Naive thymus-derived CD4-positive, alpha-beta T cell (primary cell): ENCODE data around the gene NDUFS2. TPM values are rescaled to one million over a fixed set of nuclear protein-coding genes. Genes with fewer than 3 reads are reported as not detected.

Experiments used
- ATAC-seq: fragments of 150-1000 bp; cut with Tn5 transposase; 2 replicates; pipeline ENCODE4 v1.10.0; 2021; ENCODE audit warnings: mild to moderate bottlenecking, moderate library complexity
- CTCF ChIA-PET: fragments of 350-600 bp; sonication (Branson Sonifier 250); formaldehyde crosslinking; loops from one replicate; lab custom pipeline; 2021; ENCODE audit warnings: antibody characterized with exemption; lab: Charles Lee
- POLR2A ChIA-PET: fragments of 350-600 bp; sonication (Branson Sonifier 250); formaldehyde crosslinking; loops from one replicate; lab custom pipeline; 2021; ENCODE audit warnings: antibody characterized with exemption, inconsistent platforms; lab: Charles Lee
- DNase-seq, 9 donors: peaks; one replicate each; pipeline versions ENCODE4 v3.0.0 to v3.0.0-alpha.2; 2020 to 2022; ENCODE audit warnings: mixed read lengths in 1 of 9
- H3K27ac ChIP-seq: one replicate; pipeline ENCODE4 v1.7.0; 2013; ENCODE audit warnings: mild to moderate bottlenecking, low read depth, low read length, moderate library complexity
- H3K27me3 ChIP-seq, 2 donors: one replicate each; pipeline ENCODE4 v1.7.0; 2013; ENCODE audit warnings: low read length in 2 of 2, mild to moderate bottlenecking in 2 of 2, moderate library complexity in 2 of 2; ENCODE audit not compliant: control insufficient read depth in 2 of 2, insufficient read depth in 2 of 2
- H3K36me3 ChIP-seq, 3 experiments: 1 replicate in 2 of 3; 2 replicates in 1 of 3; pipeline ENCODE4 v1.7.0; 2013; ENCODE audit warnings: low read length in 3 of 3, mild to moderate bottlenecking in 3 of 3, moderate library complexity in 1 of 3; ENCODE audit not compliant: insufficient read depth in 3 of 3, control insufficient read depth in 2 of 3
- H3K4me1 ChIP-seq, 2 donors: one replicate each; pipeline ENCODE4 v1.7.0; 2013; ENCODE audit warnings: low read length in 2 of 2, mild to moderate bottlenecking in 2 of 2, moderate library complexity in 1 of 2; ENCODE audit not compliant: control insufficient read depth in 2 of 2, insufficient read depth in 2 of 2
- H3K4me3 ChIP-seq: 2 replicates; pipeline ENCODE4 v1.7.0; 2013; ENCODE audit warnings: mild to moderate bottlenecking, low read length
- H3K9me3 ChIP-seq, 3 experiments: 1 replicate in 2 of 3; 2 replicates in 1 of 3; pipeline ENCODE4 v1.7.0; 2013; ENCODE audit warnings: low read length in 3 of 3; ENCODE audit not compliant: control insufficient read depth in 2 of 3
- H3K27ac Mint-ChIP-seq, 9 donors: one replicate each; pipeline ENCODE4 v1.8.0; 2020 to 2022; ENCODE audit warnings: mixed read lengths in 9 of 9, mild to moderate bottlenecking in 8 of 9, moderate library complexity in 5 of 9, inconsistent platforms in 2 of 9
- H3K27me3 Mint-ChIP-seq, 5 donors: one replicate each; pipeline ENCODE4 v1.8.0; 2021 to 2022; ENCODE audit warnings: mixed read lengths in 5 of 5, mild to moderate bottlenecking in 1 of 5
- H3K36me3 Mint-ChIP-seq, 5 donors: one replicate each; pipeline ENCODE4 v1.8.0; 2020 to 2022; ENCODE audit warnings: mixed read lengths in 5 of 5, mild to moderate bottlenecking in 3 of 5, inconsistent platforms in 1 of 5
- H3K4me1 Mint-ChIP-seq, 7 donors: one replicate each; pipeline ENCODE4 v1.8.0; 2020 to 2022; ENCODE audit warnings: mixed read lengths in 7 of 7, mild to moderate bottlenecking in 3 of 7, inconsistent platforms in 1 of 7
- H3K4me3 Mint-ChIP-seq, 10 donors: one replicate each; pipeline ENCODE4 v1.8.0; 2020 to 2022; ENCODE audit warnings: mild to moderate bottlenecking in 10 of 10, mixed read lengths in 10 of 10, moderate library complexity in 6 of 10, inconsistent platforms in 2 of 10
- H3K9me3 Mint-ChIP-seq, 11 donors: one replicate each; pipeline ENCODE4 v1.8.0; 2020 to 2022; ENCODE audit warnings: mixed read lengths in 11 of 11, mild to moderate bottlenecking in 4 of 11, inconsistent platforms in 1 of 11, moderate library complexity in 1 of 11
- intact Hi-C, 2 donors: fragments of 100-400 bp; cut with micrococcal nuclease; formaldehyde crosslinking; loops; one replicate each; pipeline ENCODE4 v1.15.1; 2023
- polyA plus RNA-seq, 2 donors: library from polyadenylated mRNA; unstranded; fragments of 300-500 nt; fragmentation: Illumina TruSeq; gene quantifications; one replicate each; pipeline ENCODE4 v1.2.3, GENCODE V29; 2021
- total RNA-seq, 6 experiments: library from RNA in 5 of 6; stranded (reverse) in 5 of 6; gene quantifications; 1 replicate in 5 of 6; 2 replicates in 1 of 6; pipeline ENCODE4 v1.2.3 and lab custom pipeline; 2021 to 2026

NDUFS2 gene
- total and polyA plus RNA-seq, 7 experiments from 2014 or later: 64.1 to 131 (median 94.6) TPM

GRCh38 chr1:161162806-161163205, 39.4 kb upstream of the NDUFS2 start:
- Mint-ChIP-seq H3K27ac (peak overlapping the region in 7 of 9 donors; percentile 13 to 99 (median 63)), H3K4me1 (peaks cover 47 to 92% (median 74%) of the 10 kb centered on the region in 7 donors), H3K4me3 (peak overlapping the region in 3 of 10 donors; percentile 20 to 33 (median 32)), H3K27me3 (no peaks in the 10 kb centered on the region), H3K36me3 (peaks cover 5 to 16% (median 13%) of the 10 kb centered on the region in 5 donors), H3K9me3 (no peaks in the 10 kb centered on the region)
- Histone ChIP-seq H3K4me3 (no peak overlapping the region), H3K9me3 (no peaks in the 10 kb centered on the region), H3K36me3 (peaks cover 0 to 54% (median 0%) of the 10 kb centered on the region in 3 experiments), H3K4me1 (peaks cover 33 to 34% of the 10 kb centered on the region in 2 donors), H3K27me3 (no peaks in the 10 kb centered on the region), H3K27ac (no peak overlapping the region)
- ChIA-PET POLR2A (interaction anchor here (1.6 to 2.6 kb wide), 2 partner anchors 14 to 40 kb away, joined by 7 to 9 read pairs; partner anchors contain the start of genes B4GALT3 and NDUFS2), CTCF (interaction anchor here (1.0 to 1.6 kb wide), 3 partner anchors 19 to 219 kb away, joined by 3 to 4 read pairs (median 3); partner anchors contain the start of gene NDUFS2)
- DNase-seq (no peak), ATAC-seq (no peak)
- intact Hi-C loops: no loop called here

- POLR2A ChIA-PET: interaction anchor here (1.3 to 6.5 kb wide), 5 partner anchors 17 to 62 kb away, joined by 3 to 81 read pairs (median 16); partner anchors contain the start of genes ADAMTS4, NDUFS2, NIT1 and PFDN2
Measured at GRCh38 chr1:161163793-161164192, 38.4 kb upstream of the NDUFS2 start.

GRCh38 chr1:161164901-161165610, 37.1 kb upstream of the NDUFS2 start:
- H3K27me3 ChIP-seq: no peaks in the 10 kb centered on the region
- H3K27ac Mint-ChIP-seq: peak overlapping the region; percentile 93 to 99 (median 99)
- peak overlapping the region; percentile 86 for H3K27ac ChIP-seq
- H3K4me3 ChIP-seq: peak overlapping the region; percentile 93
- intact Hi-C loops: loop anchor here in 1 of 2 donors (5.0 kb wide), 1 partner anchor 222 kb away; no protein-coding TSS in a partner anchor
- no peaks in the 10 kb centered on the region for H3K9me3 ChIP-seq
- ATAC-seq: no peak
- H3K36me3 ChIP-seq: peaks cover 0 to 52% (median 10%) of the 10 kb centered on the region in 3 experiments
- ChIA-PET CTCF (interaction anchor here (0.7 to 3.2 kb wide), 19 partner anchors 8 to 217 kb away, joined by 3 to 32 read pairs (median 5); partner anchors contain the start of genes ADAMTS4, APOA2, B4GALT3 and DEDD), POLR2A (interaction anchor here (0.7 to 6.5 kb wide), 23 partner anchors 9 to 562 kb away, joined by 3 to 81 read pairs (median 6); partner anchors contain the start of genes ADAMTS4, B4GALT3, CD48 and NDUFS2)
- H3K4me1 ChIP-seq: peaks cover 24 to 27% of the 10 kb centered on the region in 2 donors
- H3K4me3 Mint-ChIP-seq: peak overlapping the region; percentile 19 to 98 (median 77)
- H3K4me1 Mint-ChIP-seq: peaks cover 44 to 82% (median 72%) of the 10 kb centered on the region in 7 donors
- no peaks in the 10 kb centered on the region for H3K27me3 Mint-ChIP-seq
- peaks cover 5 to 18% (median 13%) of the 10 kb centered on the region in 5 donors for H3K36me3 Mint-ChIP-seq
- no peaks in the 10 kb centered on the region for H3K9me3 Mint-ChIP-seq
- no peak for DNase-seq

More at GRCh38 chr1:161163793-161164192, 38.4 kb upstream of the NDUFS2 start:
- Mint-ChIP-seq H3K9me3 (no peaks in the 10 kb centered on the region), H3K4me1 (peaks cover 48 to 89% (median 75%) of the 10 kb centered on the region in 7 donors), H3K4me3 (peak overlapping the region in 3 of 10 donors; percentile 12 to 38 (median 21)), H3K27me3 (no peaks in the 10 kb centered on the region), H3K27ac (peak overlapping the region; percentile 54 to 99 (median 95)), H3K36me3 (peaks cover 5 to 18% (median 13%) of the 10 kb centered on the region in 5 donors)
- ATAC-seq: no peak
- H3K27ac ChIP-seq: no peak overlapping the region
- CTCF ChIA-PET: interaction anchor here (2.9 kb wide), 1 partner anchor 62 kb away, joined by 25 read pairs; the partner anchor contains the start of gene TOMM40L
- no peak overlapping the region for H3K4me3 ChIP-seq
- H3K27me3 ChIP-seq: no peaks in the 10 kb centered on the region
- no peak for DNase-seq
- intact Hi-C loops: no loop called here
- no peaks in the 10 kb centered on the region for H3K9me3 ChIP-seq
- peaks cover 0 to 46% (median 0%) of the 10 kb centered on the region in 3 experiments for H3K36me3 ChIP-seq
- H3K4me1 ChIP-seq: peaks cover 32 to 33% of the 10 kb centered on the region in 2 donors

- H3K4me3 ChIP-seq: peak within 1 kb of the TSS; percentile 93
- ChIA-PET CTCF (interaction anchor here (0.6 to 3.2 kb wide), 29 partner anchors 9 to 223 kb away, joined by 3 to 32 read pairs (median 4); partner anchors contain the start of genes ADAMTS4, APOA2, B4GALT3 and DEDD), POLR2A (interaction anchor here (0.5 to 6.5 kb wide), 25 partner anchors 10 to 561 kb away, joined by 3 to 81 read pairs (median 6); partner anchors contain the start of genes ADAMTS4, APOA2, B4GALT3 and CD48)
- H3K36me3 ChIP-seq: peaks cover 0 to 58% (median 12%) of the 10 kb centered on the region in 3 experiments
- peak within 1 kb of the TSS; percentile 86 for H3K27ac ChIP-seq
- intact Hi-C loops: loop anchor here (1.0 to 5.0 kb wide), 14 partner anchors 11 to 221 kb away; partner anchors contain the start of genes B4GALT3 (in 2 of the 2), DEDD (in 2 of the 2), NDUFS2 (in 2 of the 2) and UFC1 (in 2 of the 2)
- peaks cover 5 to 20% (median 15%) of the 10 kb centered on the region in 5 donors for H3K36me3 Mint-ChIP-seq
- ATAC-seq (peak; percentile 94), DNase-seq (peak; percentile 78 to 95 (median 93))
- H3K9me3 Mint-ChIP-seq: no peaks in the 10 kb centered on the region
- no peaks in the 10 kb centered on the region for H3K9me3 ChIP-seq
- H3K4me3 Mint-ChIP-seq: peak within 1 kb of the TSS; percentile 86 to 98 (median 94)
- peaks cover 14 to 17% of the 10 kb centered on the region in 2 donors for H3K4me1 ChIP-seq
- H3K27ac Mint-ChIP-seq: peak within 1 kb of the TSS; percentile 93 to 99 (median 99)
- H3K27me3 ChIP-seq: no peaks in the 10 kb centered on the region
- H3K27me3 Mint-ChIP-seq: no peaks in the 10 kb centered on the region
- peaks cover 38 to 77% (median 66%) of the 10 kb centered on the region in 7 donors for H3K4me1 Mint-ChIP-seq
Measured at GRCh38 chr1:161165742-161166668, 36.2 kb upstream of the NDUFS2 start, which contains the start of gene PPOX. TSS of gene PPOX (plus strand) at chr1:161166426. CDS start at chr1:161166848, 422 bp downstream.

- ChIA-PET POLR2A (interaction anchor here (0.5 to 6.5 kb wide), 19 partner anchors 9 to 560 kb away, joined by 3 to 81 read pairs (median 6); partner anchors contain the start of genes ARHGAP30, B4GALT3, NDUFS2 and SDHC), CTCF (interaction anchor here (0.7 to 3.2 kb wide), 17 partner anchors 9 to 213 kb away, joined by 3 to 32 read pairs (median 4); partner anchors contain the start of genes ADAMTS4, APOA2, B4GALT3 and NDUFS2)
- peak overlapping the region; percentile 86 for H3K27ac ChIP-seq
- Mint-ChIP-seq H3K27ac (peak overlapping the region; percentile 93 to 99 (median 99)), H3K4me3 (peak overlapping the region; percentile 86 to 98 (median 94)), H3K4me1 (peaks cover 33 to 69% (median 58%) of the 10 kb centered on the region in 7 donors), H3K9me3 (no peaks in the 10 kb centered on the region), H3K27me3 (no peaks in the 10 kb centered on the region), H3K36me3 (peaks cover 5 to 24% (median 14%) of the 10 kb centered on the region in 5 donors)
- peaks cover 0 to 58% (median 21%) of the 10 kb centered on the region in 3 experiments for H3K36me3 ChIP-seq
- peak overlapping the region; percentile 93 for H3K4me3 ChIP-seq
- intact Hi-C loops: loop anchor here (1.0 to 5.0 kb wide), 14 partner anchors 10 to 220 kb away; partner anchors contain the start of genes B4GALT3 (in 2 of the 2), DEDD (in 2 of the 2), NDUFS2 (in 2 of the 2) and UFC1 (in 2 of the 2)
- H3K4me1 ChIP-seq: peaks cover 10 to 13% of the 10 kb centered on the region in 2 donors
- no peaks in the 10 kb centered on the region for H3K9me3 ChIP-seq
- ATAC-seq (no peak), DNase-seq (peak in 1 of 9 donors; percentile 34)
- no peaks in the 10 kb centered on the region for H3K27me3 ChIP-seq
Measured at GRCh38 chr1:161166669-161167548, 35.3 kb upstream of the NDUFS2 start.
